Astrocyte of the hippocampus (primary cell): ENCODE measurements around the gene HECTD1.
"Not testable (repeated sequence)": the region's sequence is repeated elsewhere in the genome, so short reads cannot be mapped to it uniquely, and the experiment has no call there.

Source experiments
- DNase-seq: peaks from one replicate; pipeline ENCODE4 v3.0.0; 2011; ENCODE audit warnings: low read depth, low spot score

The HECTD1 gene

DNA sequence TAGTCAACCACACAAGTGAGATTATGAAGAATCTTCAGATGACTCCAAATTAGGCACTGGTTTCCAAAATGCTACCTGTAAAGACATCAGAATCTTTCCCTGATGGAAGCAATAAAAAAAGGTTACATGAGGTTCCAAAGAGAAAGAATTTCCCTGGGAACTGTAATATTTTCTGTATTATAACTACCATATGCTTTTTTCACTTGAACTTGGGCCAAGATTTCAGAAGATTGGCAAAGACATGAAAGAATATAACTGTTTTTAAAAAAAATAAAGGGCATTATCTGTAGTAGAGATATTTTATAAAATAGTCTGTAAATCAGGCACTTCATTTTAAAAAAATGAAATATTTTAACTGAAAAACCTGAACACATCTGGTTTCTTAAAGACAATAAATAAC, 12.9 kb downstream of the HECTD1 start:
- no peak for DNase-seq

DNA sequence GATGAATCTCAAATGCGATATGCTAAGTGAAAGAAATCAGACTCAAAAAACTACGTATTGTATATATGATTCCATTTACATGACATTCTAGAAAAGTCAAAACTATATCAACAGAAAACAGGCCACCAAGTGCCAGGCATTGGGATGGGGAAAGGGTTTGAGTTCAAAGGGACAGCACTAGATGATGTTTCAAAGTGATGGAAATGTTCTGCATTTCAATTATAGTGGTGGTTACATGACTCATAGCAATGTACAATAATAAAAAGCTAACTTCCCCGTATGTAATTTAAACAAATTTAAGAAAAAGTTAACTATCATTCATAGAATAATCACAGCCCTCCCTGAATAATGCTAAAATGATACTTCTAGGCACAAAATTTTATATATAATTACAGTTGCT, 13.5 kb downstream of the HECTD1 start:
- peak; percentile 26 for DNase-seq

DNA sequence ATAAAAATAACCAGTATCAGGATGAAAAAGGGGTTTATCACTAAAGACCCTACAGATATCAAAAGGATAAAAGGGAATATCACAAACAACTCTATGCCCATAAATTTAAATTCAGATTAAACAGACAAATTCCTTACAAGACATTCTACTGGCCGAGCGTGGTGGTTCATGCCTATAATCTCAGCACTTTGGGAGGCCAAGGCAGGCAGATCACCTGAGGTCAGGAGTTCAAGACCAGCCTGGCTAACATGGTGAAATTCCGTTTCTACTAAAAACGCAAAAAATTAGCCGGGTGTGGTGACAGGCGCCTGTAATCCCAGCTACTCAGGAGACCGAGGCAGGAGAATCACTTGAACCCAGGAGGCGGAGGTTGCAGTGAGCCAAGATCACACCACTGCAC, 15.0 kb downstream of the HECTD1 start:
- not testable (repeated sequence) for DNase-seq

DNA sequence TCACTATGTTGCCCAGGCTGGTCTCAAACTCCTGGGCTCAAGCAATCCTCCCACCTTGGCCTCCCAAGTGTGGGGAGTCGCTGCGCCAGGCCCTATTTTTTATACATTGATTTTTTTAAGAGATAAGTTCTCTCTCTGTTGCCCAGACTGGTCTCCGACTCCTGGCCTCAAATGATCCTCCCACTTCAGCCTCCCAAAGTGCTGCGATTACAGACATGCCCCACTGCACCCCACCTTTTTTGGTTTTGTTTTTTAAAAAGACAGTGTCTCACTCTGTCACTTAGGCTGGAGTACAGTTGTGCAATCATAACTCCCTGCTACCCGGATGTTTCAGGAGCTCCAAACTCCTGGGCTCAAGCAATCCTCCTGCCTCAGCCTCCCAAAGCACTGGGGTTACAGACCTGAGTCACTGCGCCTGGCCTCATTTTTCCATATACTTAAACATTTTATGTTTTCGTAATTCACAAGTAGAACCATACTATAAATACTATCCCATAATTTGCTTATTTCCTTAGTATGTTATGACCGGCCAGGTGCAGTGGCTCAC, 16.8 kb downstream of the HECTD1 start:
- no peak for DNase-seq

DNA sequence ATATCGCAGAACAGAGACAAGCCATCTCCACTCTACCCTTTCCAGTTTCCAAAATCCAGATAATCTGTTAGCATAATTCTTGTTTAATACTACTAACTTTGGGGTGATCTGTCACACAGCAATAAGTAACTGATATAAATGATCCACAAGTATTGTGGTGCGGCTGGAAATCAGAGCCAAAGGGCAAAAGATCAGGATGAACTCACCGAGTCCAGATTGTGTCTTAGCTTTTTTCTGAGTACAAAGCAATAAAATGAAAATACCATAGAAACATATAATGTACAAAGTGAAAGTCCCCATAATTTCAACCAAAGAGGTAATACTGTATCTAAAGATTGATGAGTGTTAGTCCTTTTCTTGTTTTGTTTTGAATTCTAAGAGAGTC, 17.4 kb downstream of the HECTD1 start:
- DNase-seq, result no peak

DNA sequence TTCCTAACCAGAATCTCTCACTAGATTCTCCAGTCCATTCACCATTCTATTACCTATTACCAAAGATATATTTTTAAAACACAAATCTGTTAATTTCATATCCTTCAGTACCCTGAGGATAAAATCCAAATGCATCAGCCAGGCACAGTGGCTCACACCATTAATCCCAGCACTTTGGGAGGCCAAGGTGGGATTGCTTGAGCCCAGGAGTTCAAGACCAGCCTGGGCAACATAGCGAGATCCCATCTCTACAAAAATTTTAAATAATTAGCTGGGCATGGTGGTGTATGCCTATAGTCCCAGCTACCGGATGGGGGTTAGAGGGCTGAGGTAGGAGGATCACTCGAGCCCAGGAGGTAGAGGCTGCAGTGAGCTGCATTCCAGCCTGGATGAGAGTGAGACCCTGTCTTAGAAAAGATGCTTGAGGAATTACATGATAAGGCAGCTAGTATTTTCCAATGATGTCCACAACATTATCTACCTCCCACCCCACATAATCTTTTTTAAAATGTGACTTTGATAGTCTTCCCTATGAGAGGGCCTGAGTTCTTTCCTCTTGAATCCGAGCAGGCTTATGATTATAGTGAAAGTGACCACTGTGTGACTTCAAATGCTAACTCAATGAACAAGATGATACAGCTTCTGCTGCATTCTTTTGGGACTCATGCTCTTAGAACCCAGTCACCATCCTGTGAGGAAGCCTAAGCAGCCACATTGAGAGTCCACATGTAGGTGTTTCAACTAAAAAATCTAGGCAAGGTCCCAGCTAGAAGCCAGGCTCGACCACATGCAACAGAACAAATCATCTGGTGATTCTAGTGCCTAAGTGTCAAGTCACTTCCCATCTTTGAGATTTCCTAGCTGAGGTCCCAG, 18.0 kb downstream of the HECTD1 start:
- DNase-seq, result no peak

DNA sequence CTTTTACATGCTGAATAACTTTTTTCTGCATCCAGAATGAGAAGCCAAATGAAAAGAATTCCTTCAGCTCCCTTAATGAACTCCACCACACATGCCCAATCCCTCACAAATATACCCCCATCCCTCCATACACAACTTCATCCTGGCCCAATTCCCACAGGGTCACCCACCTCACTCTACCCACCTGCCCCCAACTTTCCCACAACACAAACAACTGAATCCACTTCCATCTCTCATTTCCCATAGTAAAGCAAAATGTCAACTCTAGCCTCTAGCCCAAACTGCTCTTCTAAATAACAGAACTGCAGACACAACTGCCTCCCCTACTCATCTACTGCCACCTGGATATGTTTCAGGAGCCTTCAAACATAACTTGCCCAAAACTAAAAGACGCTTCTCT, 18.8 kb downstream of the HECTD1 start:
- no peak for DNase-seq

DNA sequence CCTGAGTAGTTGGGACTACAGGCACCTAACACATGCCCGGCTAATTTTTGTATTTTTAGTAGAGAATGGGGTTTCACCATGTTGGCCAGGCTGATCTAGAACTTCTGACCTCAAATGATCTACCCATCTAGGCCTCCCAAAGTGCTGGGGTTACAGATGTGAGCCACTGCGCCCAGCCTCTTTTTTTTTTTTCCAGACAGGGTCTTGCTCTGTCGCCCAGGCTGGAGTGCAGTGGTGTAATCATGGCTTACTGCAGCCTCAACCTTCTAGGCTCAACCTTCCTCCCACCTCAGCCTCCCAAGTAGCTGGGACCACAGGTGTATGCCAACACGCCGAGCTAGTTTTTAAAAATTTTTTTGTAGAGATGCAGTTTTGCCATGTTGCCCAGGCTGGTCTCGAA, 25.6 kb downstream of the HECTD1 start:
- DNase-seq, result not testable (repeated sequence)

DNA sequence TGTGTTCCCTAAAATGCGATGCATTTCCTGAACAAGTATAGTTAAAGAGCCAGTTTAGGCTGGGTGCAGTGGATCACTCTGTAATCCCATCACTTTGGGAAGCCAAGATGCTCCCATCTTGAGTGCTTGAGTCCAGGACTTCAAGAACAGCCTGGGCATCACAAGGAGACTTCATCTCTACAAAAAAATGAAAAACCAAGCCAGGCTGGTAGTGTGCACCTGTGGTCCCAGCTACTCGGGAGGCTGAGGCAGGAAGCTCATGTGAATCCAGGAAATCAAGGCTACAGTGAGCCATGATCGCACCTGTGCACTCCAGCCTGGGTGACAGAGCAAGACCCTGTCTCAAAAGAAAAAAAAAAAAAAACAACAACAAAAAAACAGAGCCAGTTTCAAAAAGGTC, 26.3 kb downstream of the HECTD1 start:
- DNase-seq, result no peak

DNA sequence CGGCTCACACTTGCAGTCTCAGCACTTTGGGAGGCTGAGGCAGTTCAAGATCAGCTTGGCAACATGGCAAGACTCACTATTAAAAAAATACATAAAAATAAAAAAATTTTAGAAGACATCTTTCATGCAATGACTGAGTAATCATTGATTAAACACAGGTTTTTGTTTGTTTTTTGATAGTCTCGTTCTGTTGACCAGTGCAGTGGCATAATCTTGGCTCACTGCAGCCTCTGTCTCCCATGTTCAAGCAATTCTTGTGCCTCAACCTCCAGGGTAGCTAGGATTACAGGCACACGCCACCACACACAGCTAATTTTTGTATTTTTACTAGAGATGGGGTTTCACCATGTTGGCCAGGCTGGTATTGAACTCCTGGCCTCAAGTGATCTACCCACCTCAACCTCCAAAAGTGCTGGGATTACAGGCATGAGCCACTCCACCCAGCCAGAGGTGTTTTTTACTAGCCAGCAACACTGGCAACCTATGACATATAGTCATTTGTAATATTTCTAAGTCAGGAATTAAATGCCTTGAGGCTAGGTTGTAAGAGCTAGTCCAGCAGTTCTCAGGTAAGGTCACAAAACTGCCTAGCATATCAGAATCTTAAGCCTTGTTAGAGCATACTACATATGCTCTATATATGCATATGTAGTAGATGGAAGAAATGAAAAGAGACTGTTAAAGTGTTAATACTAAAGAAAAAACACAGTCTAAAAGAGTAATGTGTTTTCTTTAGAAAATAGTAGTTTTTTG, 27.1 kb downstream of the HECTD1 start:
- no peak for DNase-seq

DNA sequence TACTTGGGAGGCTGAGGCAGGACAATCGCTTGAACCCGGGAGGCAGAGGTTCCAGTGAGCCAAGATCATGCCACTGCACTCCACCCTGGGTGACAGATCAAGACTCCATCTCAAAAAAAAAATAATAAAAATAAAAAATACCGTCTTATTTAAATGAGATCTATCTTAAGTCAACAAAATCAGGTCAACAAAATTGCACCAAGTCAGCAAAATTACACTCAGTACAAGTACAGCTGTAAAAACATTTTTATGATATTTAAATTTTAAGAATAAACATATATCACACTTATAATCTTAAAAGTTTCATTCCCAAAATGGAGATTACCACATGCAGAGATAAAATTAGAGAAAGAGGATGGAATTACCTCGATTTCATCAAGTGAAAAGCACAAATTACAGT, 33.2 kb downstream of the HECTD1 start:
- no peak for DNase-seq

DNA sequence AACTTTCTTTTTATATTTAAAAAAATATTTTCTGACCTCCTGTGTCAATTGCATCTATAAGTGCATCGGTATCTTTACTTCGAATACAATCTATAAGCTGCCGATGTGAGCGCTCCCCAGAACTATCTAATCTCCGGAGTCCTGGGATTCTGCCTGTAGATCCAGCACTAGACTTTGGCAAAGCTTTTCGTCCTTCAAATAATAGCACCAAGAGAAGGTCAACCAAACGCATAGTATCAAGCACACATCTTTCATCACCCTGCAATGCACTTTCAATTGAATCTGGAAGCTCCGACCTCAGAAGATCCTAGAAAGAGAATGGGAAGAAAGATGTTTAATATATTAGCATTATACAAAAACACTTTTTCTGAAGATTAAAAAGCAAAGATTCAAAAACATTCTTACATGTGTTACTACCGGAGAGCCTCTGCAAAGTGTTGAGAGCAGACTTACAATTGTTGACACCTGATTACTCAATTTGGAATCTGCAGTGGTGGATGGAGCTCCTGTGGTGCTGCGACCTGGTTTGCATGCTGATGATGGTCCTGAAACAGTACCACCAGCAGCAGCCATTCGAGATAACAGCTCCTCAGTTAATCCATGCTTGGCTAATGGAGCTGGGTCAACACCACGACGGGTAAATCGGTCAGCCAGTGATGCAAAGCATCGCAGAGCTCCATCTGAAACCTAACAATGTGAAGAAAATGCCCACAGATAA, 34.3 kb downstream of the HECTD1 start:
- DNase-seq, result no peak

DNA sequence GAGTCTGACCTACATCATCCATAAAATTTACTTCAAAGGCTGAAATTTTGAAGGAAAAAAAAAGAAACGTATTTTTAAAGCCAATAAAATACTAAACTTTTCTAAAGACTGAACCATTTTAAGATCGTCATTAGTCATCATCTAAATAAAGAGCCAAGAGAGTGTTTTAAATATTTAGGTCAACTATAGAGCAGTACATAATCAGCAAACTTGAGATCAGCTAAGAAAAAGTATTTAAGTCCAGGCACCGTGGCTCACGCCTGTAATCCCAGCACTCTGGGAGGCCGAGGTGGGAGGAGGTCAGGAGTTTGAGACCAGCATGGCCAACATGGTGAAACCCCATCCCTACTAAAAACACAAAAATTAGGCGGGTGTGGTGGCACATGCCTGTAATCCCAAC, 35.5 kb downstream of the HECTD1 start:
- DNase-seq, result no peak

DNA sequence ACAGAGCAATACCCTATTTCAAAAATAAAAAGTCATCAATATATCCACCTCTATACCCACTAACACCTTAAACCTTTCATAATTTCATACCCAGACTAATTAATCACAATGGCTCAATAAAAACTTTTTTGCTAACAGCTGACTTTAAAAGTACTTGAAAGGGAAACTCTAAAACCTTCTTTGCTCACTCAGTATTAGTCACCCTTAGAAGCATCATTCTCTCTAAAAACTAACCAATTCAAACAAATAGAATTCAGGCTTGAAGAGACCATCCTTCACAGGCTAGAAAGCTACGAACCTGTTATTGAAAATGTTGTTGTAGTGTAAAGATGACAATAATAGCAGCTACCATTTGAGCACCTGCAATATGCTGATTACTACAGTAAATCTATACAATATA, 37.2 kb downstream of the HECTD1 start:
- DNase-seq, result no peak

DNA sequence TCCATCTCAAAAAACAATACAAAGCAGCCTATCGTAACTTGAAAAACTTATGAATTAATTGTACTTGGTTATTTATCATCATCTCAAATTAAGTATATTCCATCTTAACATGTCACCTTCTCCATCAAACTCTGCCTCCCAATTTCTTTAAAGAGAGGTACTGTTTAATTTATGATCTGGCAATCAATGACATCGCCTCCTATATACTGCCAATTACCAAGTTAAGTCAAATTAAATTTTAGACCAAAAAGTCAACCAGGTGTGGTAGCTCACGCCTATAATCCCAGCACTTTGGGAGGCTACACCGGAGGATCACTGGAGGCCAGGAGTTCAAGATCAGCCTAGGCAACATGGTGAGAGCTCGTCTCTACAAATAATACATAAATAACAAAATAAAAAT, 37.7 kb downstream of the HECTD1 start:
- DNase-seq, result no peak

DNA sequence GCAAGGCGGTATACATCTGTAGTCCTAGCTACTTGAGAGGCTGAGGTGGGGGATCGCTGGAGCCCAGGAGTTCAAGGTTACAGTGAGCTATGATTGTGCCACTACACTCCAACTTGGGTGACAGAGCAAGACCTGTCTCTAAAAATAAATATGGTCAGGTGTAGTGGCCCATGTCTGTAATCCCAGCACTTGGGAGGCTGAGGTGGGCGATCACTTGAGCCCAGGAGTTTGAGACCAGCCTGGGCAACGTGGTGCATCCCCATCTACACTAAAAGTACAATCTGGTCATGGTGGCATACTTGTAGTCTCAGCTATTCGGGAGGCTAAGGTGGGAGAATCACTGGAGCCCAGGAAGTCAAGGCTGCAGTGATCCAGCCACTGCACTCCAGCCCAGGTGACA, 40.6 kb downstream of the HECTD1 start:
- DNase-seq, result no peak

DNA sequence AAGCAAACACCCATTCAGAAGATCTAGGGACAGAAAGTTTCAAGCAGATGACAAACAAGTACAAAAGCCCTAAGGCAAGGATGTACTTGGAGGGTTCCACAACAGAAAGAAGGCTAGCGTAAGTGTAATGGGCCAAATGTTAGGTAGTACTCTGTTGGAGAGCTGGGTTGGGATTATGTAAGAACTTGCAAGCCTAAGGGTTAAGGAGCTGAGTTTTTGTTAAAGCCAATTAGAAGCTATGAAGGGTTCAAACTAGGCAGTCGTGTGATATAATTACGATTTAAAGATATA, 41.4 kb downstream of the HECTD1 start:
- no peak for DNase-seq

DNA sequence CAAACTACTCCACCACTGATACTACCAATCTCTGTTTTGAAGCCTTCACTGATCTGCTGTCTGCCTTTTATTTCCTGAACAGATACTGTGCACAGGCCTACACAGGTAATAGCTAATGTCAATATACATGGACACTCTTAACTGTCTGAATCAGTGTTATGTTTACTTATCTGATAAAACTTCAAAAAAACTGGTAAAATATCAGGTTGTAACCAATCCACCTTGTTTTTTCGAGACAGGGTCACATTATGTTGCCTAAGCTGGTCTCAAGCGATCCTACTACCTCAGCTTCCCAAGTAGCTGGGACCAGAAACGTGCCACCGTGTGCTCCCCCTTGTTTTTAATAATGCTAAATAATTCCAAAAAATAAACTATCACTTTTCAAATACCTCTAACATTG, 43.5 kb downstream of the HECTD1 start:
- DNase-seq, result no peak

DNA sequence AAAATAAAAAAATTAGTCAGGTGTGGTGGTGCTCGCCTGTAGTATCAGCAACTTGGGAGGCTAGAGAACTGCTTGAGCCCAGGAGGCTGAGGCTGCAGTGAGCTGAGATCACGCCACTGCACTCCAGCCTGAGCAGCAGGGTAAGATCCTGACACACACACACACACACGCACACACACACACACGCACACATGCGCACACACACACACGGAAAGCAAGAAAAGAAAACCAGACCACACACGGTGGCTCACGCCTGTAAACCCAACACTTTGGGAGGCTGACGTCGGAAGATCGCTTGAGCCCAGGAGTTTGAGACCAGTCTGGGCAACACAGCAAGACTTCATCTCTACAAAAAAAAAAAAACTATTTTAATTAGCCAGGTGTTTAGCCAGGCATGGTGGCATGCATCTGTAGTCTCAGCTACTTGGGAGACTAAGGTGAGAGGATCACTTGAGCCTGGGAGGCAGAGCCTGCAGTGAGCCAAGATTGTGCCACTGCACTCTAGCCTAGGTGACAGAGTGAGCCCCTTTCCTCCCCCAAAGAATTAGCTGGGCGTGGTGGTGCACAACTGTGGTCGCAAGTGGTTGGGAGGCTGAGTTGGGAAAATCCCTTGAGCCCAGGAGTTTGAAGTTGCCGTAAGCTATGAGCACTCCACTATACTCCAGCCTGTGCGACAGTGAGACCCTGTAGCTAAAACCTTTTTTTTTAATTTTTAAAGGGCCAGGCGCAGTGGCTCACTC, 44.5 kb downstream of the HECTD1 start:
- DNase-seq, result no peak

DNA sequence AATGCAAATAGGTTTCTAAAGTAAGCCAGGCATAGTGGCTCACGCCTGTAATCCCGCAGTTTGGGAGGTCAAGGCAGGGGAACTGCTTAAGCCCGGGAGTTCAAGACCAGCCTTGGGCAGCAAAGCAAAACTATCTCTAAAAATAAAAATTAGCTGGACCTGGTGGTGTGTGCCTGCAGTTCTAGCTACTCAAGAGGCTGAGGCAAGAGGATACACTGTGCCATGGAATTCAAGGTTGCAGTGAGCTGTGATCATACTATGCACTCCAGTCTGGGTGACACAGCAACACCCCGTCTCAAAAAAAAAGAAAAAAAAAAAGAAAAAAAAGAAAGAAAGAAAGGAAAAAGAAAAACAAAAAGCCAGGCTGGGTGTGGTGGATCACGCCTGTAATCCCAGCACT, 46.3 kb downstream of the HECTD1 start:
- DNase-seq, result no peak

DNA sequence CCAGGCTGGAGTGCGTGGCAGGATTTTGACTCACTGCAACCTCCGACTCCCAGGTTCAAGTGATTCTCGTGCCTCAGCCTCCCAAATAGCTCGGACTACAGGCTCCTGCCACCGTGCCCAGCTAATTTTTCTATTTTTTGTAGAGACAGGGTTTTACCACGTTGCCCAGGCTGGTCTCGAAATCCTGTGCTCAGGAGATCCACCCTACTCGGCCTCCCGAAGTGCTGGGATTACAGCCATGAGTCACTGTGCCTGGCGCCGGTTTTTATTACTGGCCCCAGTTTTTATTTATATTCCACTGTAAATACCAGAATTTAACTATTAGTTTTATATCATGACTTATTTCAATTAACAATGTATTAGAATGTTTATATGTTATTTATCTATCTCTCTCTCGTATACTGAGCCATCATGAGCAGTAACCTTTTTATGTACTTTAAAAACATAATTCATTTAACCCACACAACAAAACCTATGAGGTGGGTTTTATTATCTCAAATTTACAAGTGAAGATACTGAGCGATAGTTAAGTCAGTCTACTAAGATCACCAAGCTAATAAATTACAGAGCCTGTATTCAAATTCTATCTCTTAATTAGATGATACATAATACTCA, 47.8 kb downstream of the HECTD1 start:
- no peak for DNase-seq
